ENCODE measurements around the gene RGL3. TPM values are rescaled to one million over a fixed set of nuclear protein-coding genes. Genes with fewer than 3 reads are reported as not detected.

Gene RGL3
- total and polyA plus RNA-seq, 2 donors (not counting 1 experiment from before 2014, with no cell fraction given), result 0.20 to 4.0 TPM

DNA sequence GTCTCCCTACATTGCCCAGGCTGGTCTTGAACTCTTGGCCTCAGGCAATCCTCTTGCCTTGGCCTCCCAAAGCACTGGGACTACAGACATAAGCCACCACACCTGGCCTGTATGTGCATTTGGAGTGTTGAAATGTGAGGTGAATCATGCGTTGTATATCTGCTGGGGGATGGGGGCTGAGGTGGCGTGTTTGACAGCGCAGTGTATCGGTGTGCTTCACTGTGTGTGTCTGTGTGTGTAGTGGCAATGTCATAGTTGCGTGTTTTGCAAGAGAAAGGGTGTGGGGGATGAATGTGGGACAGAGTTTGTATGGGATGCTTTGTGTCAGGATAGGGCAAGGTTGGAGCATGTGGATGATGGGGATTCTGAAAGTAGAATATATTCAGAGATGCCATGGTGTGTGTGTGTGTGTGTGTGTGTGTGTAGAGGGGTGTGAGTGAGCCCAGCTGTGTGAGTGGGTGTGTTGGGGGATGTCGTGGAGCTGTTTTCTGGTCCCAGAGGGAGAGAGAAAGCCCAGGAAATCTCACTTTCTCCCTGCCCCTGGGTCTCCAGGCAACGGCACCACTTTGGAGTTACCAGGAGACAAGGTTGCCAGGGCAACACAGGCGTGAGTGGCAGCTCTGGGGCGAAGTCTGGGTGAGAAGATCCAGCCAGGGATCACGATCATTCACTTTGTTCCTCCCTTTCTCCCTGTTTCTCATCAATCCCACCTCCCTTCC is 45.8 kb downstream of the RGL3 start:
- Histone ChIP-seq H3K27ac (ENCODE audit: insufficient read depth, low read length) (no peak overlapping the region), H3K79me2 (ENCODE audit: control insufficient read depth, insufficient read depth, low read length) (peaks cover 3% of the 10 kb centered on the region), H3K4me1 (ENCODE audit: control insufficient read depth, extremely low read depth, insufficient read depth, low read length) (peaks cover 25% of the 10 kb centered on the region), H3K4me2 (ENCODE audit: extremely low read depth, insufficient read depth, low read length) (no peak overlapping the region), H4K20me1 (ENCODE audit: control insufficient read depth, extremely low read depth, insufficient read depth, low read length) (no peaks in the 10 kb centered on the region), H2AFZ (ENCODE audit: low read length) (no peak overlapping the region), H3K27me3 (ENCODE audit: control insufficient read depth, insufficient read depth, low read length) (no peaks in the 10 kb centered on the region), H3K4me3 (replicated peaks in 1 of 4; ENCODE audit: control extremely low read depth in 1 of 4, insufficient read depth in 1 of 4, low read depth in 3 of 4, low read length in 4 of 4) (no peak overlapping the region), H3K9me3 (ENCODE audit: control insufficient read depth, insufficient read depth, low read depth, low read length) (no peaks in the 10 kb centered on the region), H3K9ac (ENCODE audit: insufficient read depth, low read length) (no peak overlapping the region), H3K36me3 (ENCODE audit: control insufficient read depth, insufficient read depth, low read length) (no peaks in the 10 kb centered on the region)
- DNase-seq (ENCODE audit: low read depth in 2 of 2), result peak in 1 of 2 donors; percentile 36
- TF ChIP-seq EZH2 (IDR thresholded peaks at IDR 0.05; ENCODE audit: low read length, missing control alignments), result no peak
- TF ChIP-seq, protein P1, sequence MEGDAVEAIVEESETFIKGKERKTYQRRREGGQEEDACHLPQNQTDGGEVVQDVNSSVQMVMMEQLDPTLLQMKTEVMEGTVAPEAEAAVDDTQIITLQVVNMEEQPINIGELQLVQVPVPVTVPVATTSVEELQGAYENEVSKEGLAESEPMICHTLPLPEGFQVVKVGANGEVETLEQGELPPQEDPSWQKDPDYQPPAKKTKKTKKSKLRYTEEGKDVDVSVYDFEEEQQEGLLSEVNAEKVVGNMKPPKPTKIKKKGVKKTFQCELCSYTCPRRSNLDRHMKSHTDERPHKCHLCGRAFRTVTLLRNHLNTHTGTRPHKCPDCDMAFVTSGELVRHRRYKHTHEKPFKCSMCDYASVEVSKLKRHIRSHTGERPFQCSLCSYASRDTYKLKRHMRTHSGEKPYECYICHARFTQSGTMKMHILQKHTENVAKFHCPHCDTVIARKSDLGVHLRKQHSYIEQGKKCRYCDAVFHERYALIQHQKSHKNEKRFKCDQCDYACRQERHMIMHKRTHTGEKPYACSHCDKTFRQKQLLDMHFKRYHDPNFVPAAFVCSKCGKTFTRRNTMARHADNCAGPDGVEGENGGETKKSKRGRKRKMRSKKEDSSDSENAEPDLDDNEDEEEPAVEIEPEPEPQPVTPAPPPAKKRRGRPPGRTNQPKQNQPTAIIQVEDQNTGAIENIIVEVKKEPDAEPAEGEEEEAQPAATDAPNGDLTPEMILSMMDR (conservative IDR thresholded peaks at IDR 0.05 in 1 of 2, IDR thresholded peaks at IDR 0.05 in 1 of 2; ENCODE audit: low read depth in 1 of 2, low read length in 2 of 2), result no peak

DNA sequence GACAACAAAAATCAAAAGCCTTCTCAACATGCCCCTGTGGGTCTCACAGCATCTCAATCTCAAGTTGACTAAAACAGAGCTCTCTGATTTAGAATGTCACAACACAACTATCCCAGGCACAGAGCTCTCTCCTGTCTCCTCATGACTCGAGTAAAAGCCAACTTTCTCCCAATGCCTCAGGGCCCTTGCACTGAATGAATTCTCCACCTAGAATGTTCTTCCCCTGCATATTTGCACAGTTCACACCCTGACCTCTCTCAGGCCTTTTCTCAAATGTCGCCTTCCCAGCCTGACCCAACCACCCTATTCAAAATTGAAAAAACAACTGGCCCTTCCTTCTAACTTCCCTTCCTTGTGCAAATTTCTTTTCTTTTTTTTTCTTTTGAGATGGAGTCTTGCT is 48.4 kb downstream of the RGL3 start:
- H3K27me3 ChIP-seq (ENCODE audit: control insufficient read depth, insufficient read depth, low read length), result no peaks in the 10 kb centered on the region
- TF ChIP-seq EZH2 (IDR thresholded peaks at IDR 0.05; ENCODE audit: low read length, missing control alignments), result no peak

DNA sequence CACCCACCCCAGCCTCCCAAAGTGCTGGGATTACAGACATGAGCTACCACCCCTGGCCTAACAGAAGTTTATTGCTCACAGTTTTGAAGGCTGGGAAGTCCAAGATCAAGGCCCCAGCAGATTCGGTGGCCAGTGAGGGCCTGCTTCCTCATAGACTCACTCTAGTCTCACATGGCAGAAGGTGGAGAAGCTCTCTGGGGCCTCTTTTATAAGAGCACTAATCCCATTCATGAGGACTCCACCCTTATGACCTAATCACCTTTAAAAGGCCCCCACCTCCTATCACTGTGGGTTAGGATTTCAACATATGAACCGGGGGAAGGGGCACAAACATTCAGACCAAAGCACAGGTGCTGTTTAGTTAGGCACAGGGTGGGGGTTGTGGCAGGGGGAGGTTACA is 51.6 kb downstream of the RGL3 start:
- no peak for DNase-seq (ENCODE audit: low read depth in 2 of 2)
- Histone ChIP-seq H4K20me1 (ENCODE audit: control insufficient read depth, extremely low read depth, insufficient read depth, low read length) (no peaks in the 10 kb centered on the region), H3K9me3 (ENCODE audit: control insufficient read depth, insufficient read depth, low read depth, low read length) (no peaks in the 10 kb centered on the region), H3K36me3 (ENCODE audit: control insufficient read depth, insufficient read depth, low read length) (no peaks in the 10 kb centered on the region), H3K27ac (ENCODE audit: insufficient read depth, low read length) (no peak overlapping the region), H3K4me1 (ENCODE audit: control insufficient read depth, extremely low read depth, insufficient read depth, low read length) (no peaks in the 10 kb centered on the region), H2AFZ (ENCODE audit: low read length) (no peak overlapping the region), H3K4me3 (replicated peaks in 1 of 4; ENCODE audit: control extremely low read depth in 1 of 4, insufficient read depth in 1 of 4, low read depth in 3 of 4, low read length in 4 of 4) (no peak overlapping the region), H3K9ac (ENCODE audit: insufficient read depth, low read length) (no peak overlapping the region), H3K27me3 (ENCODE audit: control insufficient read depth, insufficient read depth, low read length) (no peaks in the 10 kb centered on the region), H3K79me2 (ENCODE audit: control insufficient read depth, insufficient read depth, low read length) (no peaks in the 10 kb centered on the region), H3K4me2 (ENCODE audit: extremely low read depth, insufficient read depth, low read length) (no peak overlapping the region)
- TF ChIP-seq, protein P1 (conservative IDR thresholded peaks at IDR 0.05 in 1 of 2, IDR thresholded peaks at IDR 0.05 in 1 of 2; ENCODE audit: low read depth in 1 of 2, low read length in 2 of 2), result no peak
- TF ChIP-seq EZH2 (IDR thresholded peaks at IDR 0.05; ENCODE audit: low read length, missing control alignments), result no peak

More for the DNA sequence above, 48.4 kb downstream of the RGL3 start:
- Histone ChIP-seq H4K20me1 (ENCODE audit: control insufficient read depth, extremely low read depth, insufficient read depth, low read length) (no peaks in the 10 kb centered on the region), H3K4me1 (ENCODE audit: control insufficient read depth, extremely low read depth, insufficient read depth, low read length) (peaks cover 4% of the 10 kb centered on the region), H2AFZ (ENCODE audit: low read length) (no peak overlapping the region), H3K4me2 (ENCODE audit: extremely low read depth, insufficient read depth, low read length) (no peak overlapping the region), H3K36me3 (ENCODE audit: control insufficient read depth, insufficient read depth, low read length) (no peaks in the 10 kb centered on the region), H3K79me2 (ENCODE audit: control insufficient read depth, insufficient read depth, low read length) (peaks cover 1% of the 10 kb centered on the region), H3K9ac (ENCODE audit: insufficient read depth, low read length) (no peak overlapping the region), H3K9me3 (ENCODE audit: control insufficient read depth, insufficient read depth, low read depth, low read length) (no peaks in the 10 kb centered on the region), H3K4me3 (replicated peaks in 1 of 4; ENCODE audit: control extremely low read depth in 1 of 4, insufficient read depth in 1 of 4, low read depth in 3 of 4, low read length in 4 of 4) (no peak overlapping the region), H3K27ac (ENCODE audit: insufficient read depth, low read length) (no peak overlapping the region)
- no peak for DNase-seq (ENCODE audit: low read depth in 2 of 2)
